NCI-H446 (cell line): ENCODE results near the gene PDK2.

ENCODE experiments used
- DNase-seq, 2 experiments: peaks; one replicate each; lab custom pipeline; 2025; lab: John Stamatoyannopoulos, UW

PDK2 gene

DNA sequence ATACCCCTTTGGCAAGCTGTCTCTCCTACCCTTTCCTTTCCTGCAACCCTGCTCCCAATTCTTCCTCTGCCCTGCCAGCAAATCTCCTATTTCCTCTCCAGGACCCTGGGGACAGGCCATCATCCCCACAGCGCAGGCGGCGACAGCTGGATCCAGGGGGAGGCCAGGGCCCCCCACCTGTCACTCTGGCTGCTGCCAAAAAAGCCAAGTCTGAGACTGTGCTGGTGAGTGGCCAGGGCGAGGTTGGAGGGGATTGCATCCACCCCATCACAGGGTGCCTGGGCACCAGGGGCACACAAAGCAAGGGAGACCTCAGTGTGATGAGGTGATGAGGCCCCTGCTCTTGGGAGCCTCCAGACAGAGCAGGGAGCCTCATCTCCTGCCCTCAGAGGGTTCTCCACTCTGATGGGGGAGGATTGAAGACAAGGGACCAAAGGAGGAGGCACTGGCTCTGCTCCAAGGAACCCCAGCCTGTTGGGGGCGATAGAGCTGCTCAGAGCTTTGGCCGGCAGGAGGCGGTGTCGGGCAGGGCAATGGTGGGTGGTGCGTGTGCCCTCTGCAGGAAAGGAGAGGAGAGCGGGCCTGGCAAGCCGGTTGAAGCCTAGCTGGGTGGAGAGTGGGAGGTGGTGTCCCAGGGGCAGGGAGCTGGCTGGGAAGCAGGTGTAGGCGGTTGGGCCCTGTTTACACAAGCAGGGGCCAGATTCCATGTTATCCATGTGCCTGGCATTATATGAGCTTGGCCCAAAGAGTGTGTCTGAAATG is 15.6 kb upstream of the PDK2 start:
- peak in 1 of 2 experiments; percentile 18 for DNase-seq

DNA sequence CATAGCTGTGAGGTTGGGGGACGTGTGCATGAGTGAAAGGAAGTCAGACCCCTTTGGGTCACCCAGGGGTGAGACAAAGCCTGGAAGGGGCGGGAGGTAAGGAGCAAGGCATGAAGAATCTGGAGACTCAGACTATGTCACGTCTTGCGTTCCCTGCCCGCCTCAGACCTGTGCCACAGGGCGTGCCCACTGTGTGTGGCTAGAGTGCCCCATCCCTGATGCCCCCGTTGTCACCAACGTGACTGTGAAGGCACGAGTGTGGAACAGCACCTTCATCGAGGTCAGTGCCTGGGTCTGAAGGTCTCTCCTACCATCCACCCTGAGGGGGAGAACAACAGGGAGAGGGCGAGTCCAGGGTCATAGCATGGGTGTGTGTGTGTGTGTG is 15.1 kb upstream of the PDK2 start:
- DNase-seq: no peak

DNA sequence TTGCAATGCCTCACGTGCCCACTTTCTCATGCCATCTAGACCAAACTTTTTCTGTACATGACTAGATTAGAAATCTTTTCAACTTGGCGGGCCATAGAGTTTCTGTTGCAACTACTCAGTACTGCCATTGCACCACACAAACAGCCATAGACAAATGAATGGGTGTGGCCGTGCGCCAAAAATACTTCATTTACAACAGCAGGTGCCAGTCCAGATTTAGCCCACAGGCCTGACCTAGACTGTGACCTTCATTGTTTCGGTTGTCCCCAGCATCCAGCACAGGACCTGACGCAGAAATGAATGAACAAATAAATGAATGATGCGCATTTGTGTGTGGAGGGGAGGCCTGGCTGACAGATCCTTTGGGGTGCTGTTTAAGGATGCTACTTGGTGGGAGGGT is 14.3 kb upstream of the PDK2 start:
- no peak for DNase-seq

DNA sequence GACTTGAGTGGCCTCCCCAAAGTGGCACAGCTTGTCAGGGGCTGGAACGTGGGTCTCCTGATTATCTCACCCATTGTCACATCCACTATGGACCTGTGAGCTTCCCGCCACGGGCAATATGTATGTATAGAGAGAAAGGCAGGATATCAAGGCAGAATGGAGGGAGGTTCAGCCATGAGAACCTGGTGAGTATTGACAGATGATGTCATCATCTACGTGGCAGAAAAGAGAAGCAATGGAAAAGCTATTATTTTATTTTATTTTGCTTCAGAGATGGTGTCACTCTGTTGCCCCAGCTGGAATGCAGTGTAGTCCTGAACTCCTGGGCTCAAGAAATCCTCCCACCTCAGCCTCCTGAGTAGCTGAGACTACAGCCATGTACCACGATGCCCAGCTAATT is 13.4 kb upstream of the PDK2 start:
- DNase-seq: no peak

DNA sequence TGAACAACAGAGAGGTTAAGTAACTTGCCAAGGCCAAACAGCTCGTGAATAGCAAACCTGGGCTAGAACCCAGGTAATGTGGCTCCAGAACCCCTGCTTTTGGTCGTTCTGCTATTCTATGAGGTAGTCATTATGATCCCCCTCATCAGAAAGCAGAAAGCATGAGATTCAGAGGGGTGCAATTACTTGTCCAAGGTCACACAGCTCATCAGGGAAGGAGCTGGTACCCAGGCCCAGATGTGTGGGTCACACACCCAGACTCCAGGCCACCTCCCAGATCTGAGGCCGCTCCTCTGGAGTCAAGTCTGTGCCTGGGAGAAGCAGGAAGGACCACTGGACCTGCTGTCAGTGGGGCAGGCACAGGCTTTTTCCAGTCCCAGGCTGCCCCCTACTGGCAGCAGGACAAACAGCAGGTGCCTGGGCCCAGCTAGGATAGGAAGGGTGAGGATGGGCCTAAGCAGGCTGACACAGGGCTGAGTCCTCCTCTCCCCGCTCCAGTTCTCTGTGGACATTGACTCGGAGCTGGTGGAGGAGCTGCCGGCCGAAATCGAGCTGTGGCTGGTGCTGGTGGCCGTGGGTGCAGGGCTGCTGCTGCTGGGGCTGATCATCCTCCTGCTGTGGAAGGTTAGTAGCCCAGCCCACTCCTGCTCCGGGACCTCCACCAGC is 7.8 kb upstream of the PDK2 start:
- DNase-seq: peak; percentile 22 to 68

DNA sequence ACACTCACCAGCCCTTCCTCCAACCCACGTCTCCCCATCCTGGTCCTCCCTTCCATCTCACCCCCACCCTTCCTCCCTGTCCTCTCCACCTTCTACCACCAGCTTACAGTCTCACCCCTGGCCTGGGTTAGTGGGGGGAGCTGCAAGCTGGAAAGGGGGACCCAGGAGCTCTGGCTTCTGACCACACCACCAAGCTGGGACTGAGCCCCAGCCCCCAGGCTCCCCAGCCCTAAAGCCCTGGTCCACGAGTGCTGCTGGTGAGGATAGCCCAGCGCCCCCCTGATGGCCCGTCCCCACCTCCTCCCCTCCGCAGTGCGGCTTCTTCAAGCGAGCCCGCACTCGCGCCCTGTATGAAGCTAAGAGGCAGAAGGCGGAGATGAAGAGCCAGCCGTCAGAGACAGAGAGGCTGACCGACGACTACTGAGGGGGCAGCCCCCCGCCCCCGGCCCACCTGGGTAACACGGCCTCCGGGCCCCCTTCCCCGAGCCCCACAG is 7.2 kb upstream of the PDK2 start:
- DNase-seq: no peak

DNA sequence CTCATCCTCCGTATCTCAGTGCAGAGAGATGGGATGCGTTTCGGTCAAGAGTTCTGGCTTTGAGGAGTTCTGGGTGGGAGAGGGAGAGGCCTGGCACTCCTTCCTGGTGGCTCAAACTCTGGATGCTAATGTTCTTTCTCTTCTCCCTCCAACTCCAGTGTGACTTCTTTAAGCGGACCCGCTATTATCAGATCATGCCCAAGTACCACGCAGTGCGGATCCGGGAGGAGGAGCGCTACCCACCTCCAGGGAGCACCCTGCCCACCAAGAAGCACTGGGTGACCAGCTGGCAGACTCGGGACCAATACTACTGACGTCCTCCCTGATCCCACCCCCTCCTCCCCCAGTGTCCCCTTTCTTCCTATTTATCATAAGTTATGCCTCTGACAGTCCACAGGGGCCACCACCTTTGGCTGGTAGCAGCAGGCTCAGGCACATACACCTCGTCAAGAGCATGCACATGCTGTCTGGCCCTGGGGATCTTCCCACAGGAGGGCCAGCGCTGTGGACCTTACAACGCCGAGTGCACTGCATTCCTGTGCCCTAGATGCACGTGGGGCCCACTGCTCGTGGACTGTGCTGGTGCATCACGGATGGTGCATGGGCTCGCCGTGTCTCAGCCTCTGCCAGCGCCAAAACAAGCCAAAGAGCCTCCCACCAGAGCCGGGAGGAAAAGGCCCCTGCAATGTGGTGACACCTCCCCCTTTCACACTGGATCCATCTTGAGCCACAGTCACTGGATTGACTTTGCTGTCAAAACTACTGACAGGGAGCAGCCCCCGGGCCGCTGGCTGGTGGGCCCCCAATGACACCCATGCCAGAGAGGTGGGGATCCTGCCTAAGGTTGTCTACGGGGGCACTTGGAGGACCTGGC is 6.0 kb upstream of the PDK2 start:
- DNase-seq: no peak

DNA sequence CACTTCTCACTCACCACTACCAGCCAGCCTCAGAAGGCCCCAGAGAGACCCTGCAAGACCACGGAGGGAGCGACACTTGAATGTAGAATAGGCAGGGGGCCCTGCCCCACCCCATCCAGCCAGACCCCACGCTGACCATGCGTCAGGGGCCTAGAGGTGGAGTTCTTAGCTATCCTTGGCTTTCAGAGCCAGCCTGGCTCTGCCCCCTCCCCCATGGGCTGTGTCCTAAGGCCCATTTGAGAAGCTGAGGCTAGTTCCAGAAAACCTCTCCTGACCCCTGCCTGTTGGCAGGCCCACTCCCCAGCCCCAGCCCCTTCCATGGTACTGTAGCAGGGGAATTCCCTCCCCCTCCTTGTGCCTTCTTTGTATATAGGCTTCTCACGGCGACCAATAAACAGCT is 5.1 kb upstream of the PDK2 start:
- no peak for DNase-seq

DNA sequence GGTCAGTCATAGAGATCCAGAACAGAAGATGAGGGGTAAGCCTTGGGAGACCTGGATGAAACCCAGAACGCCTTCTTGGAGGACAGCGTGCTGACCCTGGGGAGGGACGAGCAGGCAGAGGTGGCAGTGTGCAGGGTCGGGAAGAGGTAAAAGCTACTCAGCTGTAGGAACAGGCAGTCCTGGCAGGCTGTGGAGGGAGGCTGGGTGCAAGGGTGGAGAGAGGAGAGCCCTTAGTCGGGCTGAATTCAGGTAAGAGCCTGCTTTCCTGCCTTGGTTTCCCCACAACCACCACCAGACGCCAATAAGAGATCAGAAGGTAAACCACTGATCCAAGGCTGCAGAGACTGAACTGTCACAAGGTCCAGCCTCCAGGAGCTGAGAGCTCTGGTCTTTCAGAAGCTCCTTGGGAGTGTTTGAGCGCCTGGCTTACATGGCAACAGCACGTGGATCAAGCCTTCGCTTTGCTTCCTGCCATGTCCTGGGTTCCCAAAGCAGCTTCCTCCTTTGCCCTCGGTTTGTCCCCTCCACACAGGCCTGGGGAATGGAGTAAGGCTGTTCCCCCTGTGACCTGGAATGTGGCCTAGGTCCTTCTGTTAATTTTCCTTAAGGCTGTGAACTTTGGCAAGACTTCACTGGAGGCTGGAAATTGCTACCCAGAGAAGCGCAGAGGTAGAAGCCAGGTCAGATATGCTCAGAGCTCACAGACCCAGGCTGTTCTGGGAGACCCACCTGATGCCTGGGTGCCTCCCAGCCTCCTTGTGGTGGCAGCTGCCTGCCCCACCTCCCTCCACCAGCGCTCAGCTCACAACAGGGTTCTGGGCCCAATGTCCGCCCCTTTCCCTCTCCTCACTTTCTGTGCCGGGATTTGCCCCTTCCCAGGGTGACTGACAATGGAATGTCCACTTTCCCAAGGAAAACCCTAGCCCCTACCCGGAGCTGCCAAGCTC is 3.9 kb upstream of the PDK2 start:
- DNase-seq: no peak

DNA sequence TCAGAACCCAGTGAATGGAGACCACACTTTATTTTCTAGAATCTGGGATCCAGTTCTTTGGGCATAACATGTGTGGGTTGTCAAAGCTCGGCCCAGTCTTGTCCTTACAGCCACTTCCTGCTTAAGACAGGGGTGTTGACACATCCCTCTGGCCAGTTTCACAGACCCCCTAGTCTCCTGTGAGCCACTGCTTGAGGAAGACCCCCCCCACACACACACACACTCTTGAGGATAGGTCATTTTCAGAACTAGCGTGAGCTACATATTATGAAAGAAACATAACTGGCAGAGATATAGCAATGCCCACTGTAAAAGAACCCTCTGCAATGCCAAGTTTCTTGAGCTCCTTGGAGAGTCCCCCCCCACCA is 3.2 kb upstream of the PDK2 start:
- DNase-seq: no peak

DNA sequence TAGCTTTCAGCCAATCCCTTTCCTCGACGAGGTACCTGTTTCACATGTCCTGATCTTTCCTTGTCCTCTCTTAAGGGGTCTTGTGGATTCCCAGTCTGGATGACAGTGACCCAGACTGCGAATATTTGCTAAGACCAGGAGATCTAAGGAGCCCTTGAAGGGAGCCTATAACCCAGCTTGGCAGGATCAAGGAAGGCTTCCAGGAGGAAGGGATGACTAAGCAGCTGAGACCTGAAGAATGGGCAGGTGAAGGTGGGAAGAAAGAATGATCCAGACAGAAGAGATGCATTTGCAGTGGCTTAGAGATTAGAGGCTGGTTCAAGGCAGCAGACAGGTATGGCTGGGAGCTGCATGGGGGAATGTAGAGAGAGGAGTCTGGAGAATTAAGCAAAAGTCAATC is 1.9 kb upstream of the PDK2 start:
- DNase-seq: no peak

DNA sequence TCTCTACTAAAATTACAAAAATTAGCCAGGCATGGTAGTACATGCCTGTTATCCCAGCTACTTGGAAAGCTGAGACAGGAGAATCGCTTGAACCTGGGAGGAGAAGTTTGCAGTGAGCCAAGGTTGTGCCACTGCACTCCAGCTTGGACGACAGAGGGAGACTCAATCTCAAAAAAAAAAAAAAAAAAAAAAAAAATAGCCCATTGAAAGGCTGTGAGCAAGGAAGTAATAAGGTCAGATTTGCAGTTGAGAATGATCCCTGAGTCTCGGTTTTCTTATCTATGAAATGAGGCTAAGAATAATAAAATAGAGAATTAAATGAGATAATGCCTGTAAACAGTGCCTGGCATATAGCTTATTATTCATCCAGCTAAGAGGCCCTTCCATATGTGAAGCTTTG is 1.3 kb upstream of the PDK2 start:
- no peak for DNase-seq

DNA sequence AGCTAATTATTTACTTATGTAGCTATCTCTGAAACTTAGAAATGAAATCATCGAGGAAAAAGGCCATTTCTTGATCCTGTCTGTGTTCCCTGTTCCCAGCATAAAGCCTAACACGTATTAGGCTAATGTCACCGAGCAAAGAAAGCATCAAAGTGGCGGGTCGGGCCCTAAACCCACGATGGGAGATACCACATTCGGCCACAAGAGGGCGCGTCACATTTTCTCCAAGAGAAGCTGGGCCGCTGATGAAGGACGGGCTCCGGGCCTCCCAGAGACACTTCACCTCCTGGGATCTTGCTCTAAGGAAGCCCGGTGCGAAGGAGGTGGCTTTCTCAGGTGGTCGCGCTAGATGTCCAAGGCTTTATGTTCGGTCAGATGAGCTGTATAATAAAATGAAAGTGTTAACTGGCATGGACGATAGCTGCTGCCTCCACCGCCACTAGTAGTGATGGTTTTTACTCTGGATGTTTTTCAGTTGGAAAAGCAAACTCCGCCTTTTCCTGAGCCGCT is 853 bp upstream of the PDK2 start:
- peak; percentile 75 to 91 for DNase-seq

DNA sequence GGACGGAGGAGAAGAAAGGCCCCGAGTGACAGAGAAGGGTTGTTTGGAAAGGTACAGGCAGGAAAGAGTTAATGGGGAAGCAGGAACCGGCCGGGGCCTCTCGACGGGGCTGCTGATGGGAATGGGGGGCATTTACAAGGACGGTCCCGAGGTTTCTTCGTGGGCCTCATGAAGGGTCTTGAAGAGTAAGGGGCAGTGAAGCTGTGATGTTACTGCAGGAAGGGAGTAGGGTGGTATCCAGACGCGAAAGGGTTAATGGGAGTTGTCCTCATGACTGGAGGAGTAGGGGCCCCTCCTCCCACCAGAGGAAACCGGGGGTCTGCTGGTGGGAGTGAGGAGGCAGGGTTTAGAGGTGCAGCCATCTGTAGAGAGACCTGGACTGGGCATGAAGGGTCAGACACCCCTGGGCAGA is 481 bp downstream of the PDK2 start:
- no peak for DNase-seq

DNA sequence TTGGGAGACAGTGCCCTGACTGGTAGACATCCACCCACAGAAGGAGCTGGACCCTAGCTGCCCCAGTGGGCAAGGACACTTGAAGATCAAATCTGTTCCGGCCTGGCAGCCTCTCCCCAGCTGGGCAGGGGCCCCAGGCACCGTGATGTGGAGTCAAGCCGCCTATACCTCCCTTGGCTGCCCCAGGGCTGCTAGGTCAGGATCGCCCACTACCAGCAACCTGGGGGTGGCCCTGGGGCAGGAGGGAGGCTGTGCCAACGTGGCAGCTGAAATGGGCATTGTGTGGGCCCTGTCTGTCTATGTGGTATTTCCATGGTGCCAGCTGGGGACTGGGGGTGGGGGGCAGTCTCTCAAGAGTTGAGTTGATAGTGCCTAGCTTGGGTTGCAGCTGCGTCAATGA is 941 bp downstream of the PDK2 start:
- no peak for DNase-seq

DNA sequence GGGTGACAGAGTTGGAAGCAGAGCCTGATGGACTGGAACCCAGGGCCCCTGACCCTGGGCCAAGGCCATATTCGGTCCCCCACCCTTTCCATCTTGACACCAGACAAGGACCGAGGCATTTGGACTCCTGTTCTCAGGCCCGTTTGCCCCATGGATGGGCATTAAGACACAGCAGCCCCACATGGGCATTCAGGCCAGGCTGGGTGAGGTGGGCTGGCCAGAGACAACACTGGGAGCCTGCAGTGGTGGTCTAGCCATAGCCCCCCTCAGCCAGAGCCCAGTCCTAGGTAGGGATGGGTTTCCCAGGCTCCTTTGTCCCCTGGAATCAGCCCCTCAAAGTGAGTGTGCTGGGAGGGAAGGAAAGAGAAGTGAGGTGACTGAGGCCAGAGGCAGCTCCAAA is 1.6 kb downstream of the PDK2 start:
- no peak for DNase-seq

DNA sequence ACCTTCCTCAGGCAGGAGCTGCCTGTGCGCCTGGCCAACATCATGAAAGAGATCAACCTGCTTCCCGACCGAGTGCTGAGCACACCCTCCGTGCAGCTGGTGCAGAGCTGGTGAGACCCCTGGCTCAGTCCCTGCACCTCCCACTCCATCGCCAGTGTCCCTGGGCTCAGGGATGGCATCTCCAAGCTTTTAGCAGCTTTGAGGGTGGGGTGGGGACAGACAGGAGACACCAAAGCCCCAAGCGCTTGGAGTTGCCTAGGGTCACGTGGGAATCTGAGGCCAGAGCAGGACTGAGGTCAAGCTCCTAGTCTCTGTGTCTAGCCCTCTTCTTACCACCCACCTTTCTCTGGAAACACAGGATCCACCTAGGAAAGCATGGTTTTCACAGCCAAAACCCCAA is 2.3 kb downstream of the PDK2 start:
- DNase-seq: no peak

DNA sequence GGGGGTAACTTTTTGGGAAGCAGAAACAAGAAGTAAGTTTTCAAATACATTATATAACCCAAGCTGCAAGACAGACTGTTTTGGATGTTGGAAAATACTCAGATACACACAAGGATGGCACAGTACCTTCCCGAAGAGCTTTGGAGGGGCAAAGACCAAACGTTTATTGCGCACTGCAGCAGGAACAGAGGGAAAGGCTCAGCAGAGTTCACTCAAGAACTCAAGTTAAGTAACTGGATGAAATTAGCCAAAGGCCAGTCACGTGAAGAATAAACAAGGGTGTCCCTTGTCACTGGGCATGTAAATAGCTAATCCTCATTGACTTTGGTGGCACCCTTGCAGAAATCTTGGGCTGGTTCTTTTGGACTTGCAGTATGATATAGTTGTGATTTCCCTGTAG is 2.8 kb downstream of the PDK2 start:
- DNase-seq: no peak

DNA sequence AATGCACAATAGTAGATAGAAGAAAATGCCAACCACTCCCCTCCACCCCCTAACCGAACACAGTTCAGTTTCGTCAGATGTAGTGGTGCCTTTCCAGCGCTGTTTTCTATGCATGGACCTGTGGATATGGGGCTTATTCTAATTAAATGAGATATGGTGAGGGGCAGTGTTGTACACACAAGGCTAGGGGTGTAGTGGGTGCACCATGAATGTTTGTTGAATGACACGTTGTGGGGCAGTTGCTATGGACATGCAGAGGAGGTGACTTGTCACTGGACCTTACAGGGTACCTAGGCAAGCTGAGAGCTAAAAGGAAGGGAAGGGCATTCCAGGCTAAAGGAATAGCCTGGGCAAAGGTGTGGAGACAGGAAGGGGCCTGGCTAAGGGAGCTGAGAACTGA is 3.4 kb downstream of the PDK2 start:
- DNase-seq: no peak

DNA sequence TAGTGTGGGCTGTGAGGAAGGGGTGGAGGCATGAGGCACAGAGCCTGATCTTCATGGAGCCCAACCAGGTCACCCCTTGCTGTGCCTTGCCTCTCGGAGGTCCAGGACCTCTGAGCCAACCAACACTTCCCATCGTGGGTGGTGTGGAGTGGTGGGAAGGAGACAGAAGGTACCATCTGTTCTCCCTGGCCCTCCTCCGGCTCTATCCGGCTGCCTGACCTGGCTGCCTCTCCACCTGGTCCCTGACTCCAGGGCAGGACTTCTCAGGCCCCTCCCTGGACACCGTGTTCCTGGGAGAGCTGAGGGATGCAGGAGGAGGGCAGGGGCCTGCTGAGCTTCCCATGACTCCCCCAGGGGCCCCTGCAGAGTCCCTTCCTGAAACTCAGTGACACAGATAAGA is 3.9 kb downstream of the PDK2 start:
- no peak for DNase-seq

DNA sequence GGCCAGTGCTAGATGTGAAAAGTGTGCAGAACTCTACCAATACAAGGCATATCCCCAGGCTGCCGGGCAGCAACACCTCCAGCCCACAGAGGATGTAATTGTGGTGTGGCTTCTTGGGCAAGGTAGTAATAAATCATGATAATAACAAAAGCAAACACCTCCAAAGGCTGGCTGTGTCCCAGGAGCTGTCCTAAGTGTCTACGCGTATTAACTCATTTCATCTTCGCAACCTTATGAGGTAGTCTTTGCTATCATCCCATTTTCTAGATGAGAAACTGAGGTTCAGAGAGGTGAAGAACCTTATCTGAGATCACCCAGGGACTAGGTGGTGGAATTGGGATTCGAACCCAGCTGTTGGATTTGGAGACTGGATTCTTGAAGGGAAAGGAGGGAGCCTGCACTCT is 5.3 kb downstream of the PDK2 start:
- DNase-seq: no peak
